NCI-H2196 (cell line): ENCODE measurements around the gene CCND1.

ENCODE experiments used
- DNase-seq: peaks from one replicate; lab custom pipeline; 2025; ENCODE audit not compliant: unreplicated experiment; lab: John Stamatoyannopoulos, UW

CCND1 gene

GRCh38 chr11:69640995-69641581 is at the start of gene CCND1:
Gene CCND1 (plus strand): TSS chr11:69641156. CDS start chr11:69641314, 158 bp downstream.
- DNase-seq, result peak; percentile 39

- no peak for DNase-seq
Measured at GRCh38 chr11:69592986-69593650, 47.8 kb upstream of the CCND1 start.

- no peak for DNase-seq
Measured at GRCh38 chr11:69593851-69594250, 47.1 kb upstream of the CCND1 start.

- DNase-seq, result no peak
Measured at GRCh38 chr11:69594481-69594880, 46.5 kb upstream of the CCND1 start.

GRCh38 chr11:69595805-69596665 is 44.9 kb upstream of the CCND1 start:
- DNase-seq, result no peak

GRCh38 chr11:69598147-69598546 is 42.8 kb upstream of the CCND1 start:
- no peak for DNase-seq

GRCh38 chr11:69599502-69599901 is 41.5 kb upstream of the CCND1 start:
- no peak for DNase-seq

GRCh38 chr11:69600001-69600400 is 41.0 kb upstream of the CCND1 start:
- no peak for DNase-seq

GRCh38 chr11:69601011-69601975 is 39.7 kb upstream of the CCND1 start:
- DNase-seq, result no peak

GRCh38 chr11:69603111-69603836 is 37.7 kb upstream of the CCND1 start:
- no peak for DNase-seq

- DNase-seq, result no peak
Measured at GRCh38 chr11:69604055-69604454, 36.9 kb upstream of the CCND1 start.

GRCh38 chr11:69605737-69606526 is 35.0 kb upstream of the CCND1 start:
- no peak for DNase-seq

GRCh38 chr11:69609351-69609750 is 31.6 kb upstream of the CCND1 start:
- DNase-seq, result no peak

- DNase-seq, result no peak
Measured at GRCh38 chr11:69611548-69612526, 29.1 kb upstream of the CCND1 start.

GRCh38 chr11:69613594-69613993 is 27.4 kb upstream of the CCND1 start:
- DNase-seq, result no peak

- DNase-seq, result no peak
Measured at GRCh38 chr11:69614085-69614484, 26.9 kb upstream of the CCND1 start.

GRCh38 chr11:69615545-69616278 is 25.2 kb upstream of the CCND1 start:
- DNase-seq, result no peak

GRCh38 chr11:69617220-69617619 is 23.7 kb upstream of the CCND1 start:
- DNase-seq, result no peak
